GM04504 (cell line): ENCODE measurements around the gene CNN3.

ENCODE experiments used
- DNase-seq: peaks from one replicate; pipeline ENCODE4 v3.0.0-alpha.2; 2012; ENCODE audit warnings: low read depth

The CNN3 gene

GRCh38 chr1:94922761-94923331 lies 4.1 kb downstream of the CNN3 start:
- DNase-seq = no peak

GRCh38 chr1:94921977-94922376 lies 4.9 kb downstream of the CNN3 start:
- no peak for DNase-seq

GRCh38 chr1:94920061-94920460 lies 6.8 kb downstream of the CNN3 start:
- DNase-seq = no peak

- DNase-seq = no peak
Observed at GRCh38 chr1:94919241-94920030, 7.5 kb downstream of the CNN3 start.

- no peak for DNase-seq
Observed at GRCh38 chr1:94917251-94917650, 9.7 kb downstream of the CNN3 start.

- DNase-seq = no peak
Observed at GRCh38 chr1:94912263-94913184, 14.4 kb downstream of the CNN3 start.

GRCh38 chr1:94909486-94909885 lies 17.4 kb downstream of the CNN3 start:
- no peak for DNase-seq

- DNase-seq = no peak
Observed at GRCh38 chr1:94908965-94909364, 17.9 kb downstream of the CNN3 start.

- no peak for DNase-seq
Observed at GRCh38 chr1:94908190-94908589, 18.7 kb downstream of the CNN3 start.

GRCh38 chr1:94907136-94907535 lies 19.8 kb downstream of the CNN3 start:
- no peak for DNase-seq

- no peak for DNase-seq
Observed at GRCh38 chr1:94906382-94906781, 20.5 kb downstream of the CNN3 start.

GRCh38 chr1:94905207-94905606 lies 21.7 kb downstream of the CNN3 start:
- DNase-seq = no peak

GRCh38 chr1:94903280-94904009 lies 23.5 kb downstream of the CNN3 start:
- no peak for DNase-seq

- no peak for DNase-seq
Observed at GRCh38 chr1:94901841-94902240, 25.1 kb downstream of the CNN3 start.

GRCh38 chr1:94899756-94900155 lies 27.2 kb downstream of the CNN3 start:
- no peak for DNase-seq

GRCh38 chr1:94898491-94899385 lies 28.2 kb downstream of the CNN3 start:
- no peak for DNase-seq

GRCh38 chr1:94895518-94895917 lies 31.4 kb downstream of the CNN3 start:
- DNase-seq = no peak

GRCh38 chr1:94894630-94895029 lies 32.3 kb downstream of the CNN3 start:
- no peak for DNase-seq

- no peak for DNase-seq
Observed at GRCh38 chr1:94892604-94893254, 34.2 kb downstream of the CNN3 start.

- DNase-seq = no peak
Observed at GRCh38 chr1:94888201-94888600, 38.7 kb downstream of the CNN3 start.
